AG09309 (cell line): ENCODE measurements around the gene PERP.
"Not testable (repeated sequence)": the region's sequence is repeated elsewhere in the genome, so short reads cannot be mapped to it uniquely, and the experiment has no call there.

Experiments
- DNase-seq: peaks from one replicate; pipeline ENCODE4 v3.0.0-alpha.2; 2010; ENCODE audit warnings: low read depth
- H3K4me3 ChIP-seq: 2 replicates; pipeline ENCODE4 v1.5.1; 2011; ENCODE audit warnings: mild to moderate bottlenecking, low read depth, low read length, moderate library complexity; ENCODE audit not compliant: control insufficient read depth
- TF ChIP-seq, protein P1 (sequence below): IDR thresholded peaks from 2 replicates; pipeline ENCODE4 v1.5.1; 2011; ENCODE audit warnings: mild to moderate bottlenecking, low read depth, low read length, inconsistent platforms; ENCODE audit not compliant: insufficient read depth, control insufficient read depth; ENCODE audit errors: missing control alignments

PERP gene

GRCh38 chr6:138087593-138088325, 19.5 kb downstream of the PERP start:
- H3K4me3 ChIP-seq = no peak overlapping the region
- TF ChIP-seq, protein P1, sequence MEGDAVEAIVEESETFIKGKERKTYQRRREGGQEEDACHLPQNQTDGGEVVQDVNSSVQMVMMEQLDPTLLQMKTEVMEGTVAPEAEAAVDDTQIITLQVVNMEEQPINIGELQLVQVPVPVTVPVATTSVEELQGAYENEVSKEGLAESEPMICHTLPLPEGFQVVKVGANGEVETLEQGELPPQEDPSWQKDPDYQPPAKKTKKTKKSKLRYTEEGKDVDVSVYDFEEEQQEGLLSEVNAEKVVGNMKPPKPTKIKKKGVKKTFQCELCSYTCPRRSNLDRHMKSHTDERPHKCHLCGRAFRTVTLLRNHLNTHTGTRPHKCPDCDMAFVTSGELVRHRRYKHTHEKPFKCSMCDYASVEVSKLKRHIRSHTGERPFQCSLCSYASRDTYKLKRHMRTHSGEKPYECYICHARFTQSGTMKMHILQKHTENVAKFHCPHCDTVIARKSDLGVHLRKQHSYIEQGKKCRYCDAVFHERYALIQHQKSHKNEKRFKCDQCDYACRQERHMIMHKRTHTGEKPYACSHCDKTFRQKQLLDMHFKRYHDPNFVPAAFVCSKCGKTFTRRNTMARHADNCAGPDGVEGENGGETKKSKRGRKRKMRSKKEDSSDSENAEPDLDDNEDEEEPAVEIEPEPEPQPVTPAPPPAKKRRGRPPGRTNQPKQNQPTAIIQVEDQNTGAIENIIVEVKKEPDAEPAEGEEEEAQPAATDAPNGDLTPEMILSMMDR = no peak
- DNase-seq = no peak

GRCh38 chr6:138086573-138087196, 20.5 kb downstream of the PERP start:
- H3K4me3 ChIP-seq = no peak overlapping the region
- no peak for DNase-seq
- TF ChIP-seq, protein P1 = no peak

GRCh38 chr6:138085839-138086222, 21.4 kb downstream of the PERP start:
- H3K4me3 ChIP-seq = no peak overlapping the region
- no peak for DNase-seq
- TF ChIP-seq, protein P1 = no peak

DNA sequence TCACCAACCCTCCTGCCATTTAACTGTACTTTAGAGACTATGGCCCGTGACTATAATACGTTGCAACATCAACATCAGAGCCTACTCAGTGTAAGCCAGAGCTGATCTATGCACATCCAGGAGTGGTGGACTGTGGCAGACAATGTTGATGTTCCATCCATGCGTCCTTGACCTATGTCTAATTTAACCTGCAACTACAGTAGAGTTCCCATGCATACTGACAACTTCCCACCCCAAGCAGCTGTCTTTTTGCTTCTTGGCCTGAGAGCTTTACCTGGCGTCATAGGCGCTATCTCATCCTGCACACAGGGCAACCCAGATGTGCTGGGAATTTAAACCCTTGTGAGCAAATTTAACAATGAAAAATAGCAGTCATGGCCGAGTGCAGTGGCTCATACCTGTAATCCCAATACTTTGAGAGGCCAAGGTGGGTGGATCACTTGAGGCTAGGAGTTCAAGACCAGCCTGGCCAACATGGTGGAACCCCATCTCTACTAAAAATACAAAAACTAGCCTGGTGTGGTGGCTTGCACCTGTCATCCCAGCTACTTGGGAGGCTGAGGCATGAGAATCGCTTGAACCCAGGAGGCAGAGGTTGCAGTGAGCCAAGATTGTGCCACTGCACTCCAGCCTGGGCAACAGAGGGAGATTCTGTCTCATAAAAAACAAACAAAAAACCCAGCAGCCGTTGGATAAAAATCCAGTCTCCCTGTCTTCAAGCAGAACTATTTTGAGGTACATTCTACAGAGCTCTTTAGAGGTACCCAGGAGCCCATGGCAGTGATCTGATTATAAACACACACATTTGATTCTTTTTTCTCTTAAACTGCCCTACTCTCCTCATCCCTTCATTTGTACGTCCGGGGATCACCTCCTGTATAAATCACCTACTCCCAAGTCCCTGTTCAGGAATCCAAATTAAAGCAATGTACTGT, 22.0 kb downstream of the PERP start:
- no peak overlapping the region for H3K4me3 ChIP-seq
- TF ChIP-seq, protein P1 = no peak
- no peak for DNase-seq

- no peak for DNase-seq
- no peak overlapping the region for H3K4me3 ChIP-seq
- TF ChIP-seq, protein P1 = no peak
These were observed 25.0 kb downstream of the PERP start for GRCh38 chr6:138082232-138082631.

DNA sequence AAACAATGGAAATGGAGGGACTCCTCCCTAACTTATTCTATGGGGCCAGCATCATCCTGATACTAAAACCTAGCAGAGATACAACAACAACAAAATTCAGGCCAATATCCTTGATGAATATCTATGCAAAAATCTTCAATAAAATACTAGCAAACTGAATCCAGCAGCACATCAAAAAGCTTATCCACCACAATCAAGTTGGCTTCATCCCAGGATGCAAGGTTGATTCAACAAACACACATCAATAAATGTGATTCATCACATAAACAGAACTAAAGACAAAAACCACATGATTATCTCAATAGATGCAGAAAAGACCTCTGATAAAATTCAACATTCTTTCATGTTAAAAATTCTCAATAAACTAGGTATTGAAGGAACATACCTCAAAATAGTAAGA, 27.7 kb downstream of the PERP start:
- H3K4me3 ChIP-seq, DNase-seq: not testable (repeated sequence)
